GM23248 (cell line): ENCODE results near the gene MAN1A1.

ENCODE experiments used
- EZH2 ChIP-seq: fragments of 200-600 bp; sonication (generic); IDR thresholded peaks from 2 replicates; pipeline ENCODE4 v1.6.1; 2018; ENCODE audit warnings: antibody characterized with exemption, mild to moderate bottlenecking; ENCODE audit not compliant: insufficient read depth, poor library complexity, severe bottlenecking
- EZH2phosphoT487 ChIP-seq: fragments of 200-600 bp; sonication (generic); IDR thresholded peaks from 2 replicates; pipeline ENCODE4 v1.6.1; 2018; ENCODE audit warnings: antibody characterized with exemption, moderate library complexity, mild to moderate bottlenecking, low read depth; ENCODE audit not compliant: insufficient read depth

DNA sequence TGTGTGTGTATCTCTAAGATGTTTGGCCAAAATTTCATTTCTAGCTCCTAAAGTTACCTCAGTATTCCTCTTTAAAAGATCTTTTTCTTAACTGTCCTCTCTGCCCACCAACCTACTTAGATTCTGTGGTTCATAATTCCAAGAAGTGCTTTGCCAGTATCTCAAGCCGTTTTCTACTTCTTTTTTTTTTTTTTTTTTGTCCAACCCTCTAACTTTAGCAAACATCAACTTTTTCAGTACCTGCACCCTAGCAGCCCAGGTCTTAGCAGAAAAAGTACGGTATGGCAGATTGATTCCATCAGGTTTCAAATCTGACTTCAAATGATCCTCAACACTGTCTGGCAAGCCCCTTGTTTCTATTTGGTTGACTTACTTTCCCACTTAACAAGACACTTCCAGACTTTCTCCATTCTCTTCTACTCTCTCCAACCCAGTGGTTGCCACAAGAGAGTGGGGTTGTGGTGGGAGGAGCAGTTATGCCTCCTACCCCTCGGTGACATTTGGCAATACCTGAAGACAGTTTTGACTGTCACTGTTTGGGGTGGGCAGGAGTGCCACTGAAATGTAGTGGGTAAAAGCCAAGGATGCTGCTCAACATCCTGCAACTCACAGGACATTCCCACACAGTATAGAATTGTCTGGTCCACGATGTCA is 10.8 kb upstream of the MAN1A1 start:
- TF ChIP-seq EZH2 (no peak), EZH2phosphoT487 (no peak)
